Endothelial cell of umbilical vein (primary cell): ENCODE data around the gene GPR148. TPM values are rescaled to one million over a fixed set of nuclear protein-coding genes. Genes with fewer than 3 reads are reported as not detected.

ENCODE experiments used
- BruUV-seq: library from RNA; stranded (reverse); fragments of 400-500 nt; replicated peaks from 2 replicates; lab custom pipeline; 2021; lab: Mats Ljungman, UMichigan
- CTCF ChIA-PET: fragments of 300-600, 350-600 bp; sonication (Branson Sonifier 250); formaldehyde crosslinking; loops from one replicate; lab custom pipeline; 2021; ENCODE audit warnings: antibody characterized with exemption, inconsistent platforms; lab: Charles Lee
- POLR2A ChIA-PET: fragments of 300-600, 350-600 bp; sonication (Branson Sonifier 250); formaldehyde crosslinking; loops from one replicate; lab custom pipeline; 2021; ENCODE audit warnings: antibody characterized with exemption, inconsistent platforms; lab: Charles Lee
- DNase-seq: peaks from one replicate; pipeline ENCODE4 v3.0.0-alpha.2; 2011; ENCODE audit warnings: low read depth, low spot score
- FAIRE-seq: peaks from 2 replicates; lab custom pipeline; 2011; peaks lifted over from hg19 to GRCh38; lab: Jason Lieb, UNC
- H2AFZ ChIP-seq: 2 replicates; pipeline ENCODE4 v1.6.0; 2012; ENCODE audit warnings: low read depth, low read length, control low read depth, inconsistent platforms
- H3K27ac ChIP-seq: 2 replicates; pipeline ENCODE4 v1.5.1; 2011; ENCODE audit warnings: low read depth, mild to moderate bottlenecking, control low read depth, low read length, moderate library complexity; ENCODE audit not compliant: insufficient read depth
- H3K27me3 ChIP-seq, 2 experiments: 2 replicates each; pipeline versions ENCODE4 v1.6.0 to v1.6.1; 2011; ENCODE audit warnings: low read length in 2 of 2, mixed read lengths in 1 of 2; ENCODE audit not compliant: control insufficient read depth in 2 of 2, insufficient read depth in 2 of 2
- H3K36me3 ChIP-seq, 2 experiments: 2 replicates in 1 of 2; 3 replicates in 1 of 2; pipeline ENCODE4 v1.5.1; 2011; ENCODE audit warnings: low read length in 2 of 2, mild to moderate bottlenecking in 1 of 2, moderate library complexity in 1 of 2; ENCODE audit not compliant: control insufficient read depth in 2 of 2, insufficient read depth in 2 of 2; ENCODE audit errors: extremely low read depth in 1 of 2
- H3K4me1 ChIP-seq: 3 replicates; pipeline ENCODE4 v1.5.1; 2011; ENCODE audit warnings: mild to moderate bottlenecking, low read length; ENCODE audit not compliant: control insufficient read depth, insufficient read depth; ENCODE audit errors: extremely low read depth
- H3K4me2 ChIP-seq: 2 replicates; pipeline ENCODE4 v1.6.1; 2011; ENCODE audit warnings: low read length, control low read depth, mixed read lengths; ENCODE audit not compliant: insufficient read depth
- H3K4me3 ChIP-seq, 3 experiments: fragments of 200-600 bp in 1 of 3; sonication (generic), shearing (Covaris generic) in 1 of 3; replicated peaks in 1 of 3; 2 replicates each; pipeline ENCODE4 v1.5.1; 2011 to 2016; ENCODE audit warnings: control low read depth in 3 of 3, low read length in 3 of 3, mild to moderate bottlenecking in 2 of 3, inconsistent platforms in 1 of 3, low read depth in 1 of 3, moderate library complexity in 1 of 3; ENCODE audit not compliant: insufficient read depth in 1 of 3
- H3K79me2 ChIP-seq: 2 replicates; pipeline ENCODE4 v1.6.0; 2012; ENCODE audit warnings: low read length, inconsistent platforms; ENCODE audit not compliant: control insufficient read depth, insufficient read depth
- H3K9ac ChIP-seq: replicated peaks from 2 replicates; pipeline ENCODE3; 2011; ENCODE audit warnings: low read length, control low read depth; ENCODE audit not compliant: insufficient read depth; ENCODE audit errors: extremely low read depth
- H3K9me1 ChIP-seq: replicated peaks from 3 replicates; pipeline ENCODE4 v1.6.0; 2011; ENCODE audit warnings: mild to moderate bottlenecking, low read length; ENCODE audit not compliant: control insufficient read depth, insufficient read depth; ENCODE audit errors: extremely low read depth
- H3K9me3 ChIP-seq: replicated peaks from 2 replicates; pipeline ENCODE4 v1.5.1; 2012; ENCODE audit warnings: low read length, inconsistent platforms; ENCODE audit not compliant: control insufficient read depth, insufficient read depth
- H4K20me1 ChIP-seq: replicated peaks from 2 replicates; pipeline ENCODE3; 2011; ENCODE audit warnings: mild to moderate bottlenecking, low read length; ENCODE audit not compliant: control insufficient read depth, insufficient read depth; ENCODE audit errors: extremely low read depth
- CTCF ChIP-seq, 2 donors: IDR thresholded peaks; 1 replicate in 1 of 2; 2 replicates in 1 of 2; pipeline ENCODE4 v1.5.1; 2011; ENCODE audit warnings: low read length in 2 of 2, mild to moderate bottlenecking in 2 of 2, moderate library complexity in 2 of 2, control low read depth in 1 of 2, inconsistent platforms in 1 of 2, low read depth in 1 of 2; ENCODE audit not compliant: insufficient read depth in 1 of 2; ENCODE audit errors: extremely low read depth in 1 of 2
- EZH2 ChIP-seq: IDR thresholded peaks from 2 replicates; pipeline ENCODE4 v1.6.1; 2012; ENCODE audit warnings: borderline replicate concordance, low read depth, mild to moderate bottlenecking, moderate library complexity, low read length, inconsistent platforms; ENCODE audit not compliant: severe bottlenecking
- FOS ChIP-seq: IDR thresholded peaks from 2 replicates; pipeline ENCODE4 v1.6.1; 2011; ENCODE audit warnings: mild to moderate bottlenecking, low read length, moderate library complexity, borderline replicate concordance; ENCODE audit not compliant: insufficient read depth
- GATA2 ChIP-seq: IDR thresholded peaks from 2 replicates; pipeline ENCODE4 v1.7.0; 2011; ENCODE audit warnings: low read depth, mild to moderate bottlenecking, moderate library complexity, mixed read lengths, low read length; ENCODE audit not compliant: insufficient read length, insufficient read depth
- JUN ChIP-seq: IDR thresholded peaks from 2 replicates; pipeline ENCODE4 v1.6.1; 2011; ENCODE audit warnings: borderline replicate concordance, low read depth; ENCODE audit not compliant: insufficient read length, insufficient read depth
- MAX ChIP-seq: IDR thresholded peaks from 2 replicates; pipeline ENCODE4 v1.6.1; 2011; ENCODE audit not compliant: insufficient read depth, insufficient read length
- MYC ChIP-seq: IDR thresholded peaks from one replicate; pipeline ENCODE4 v1.6.1; 2011; ENCODE audit warnings: mild to moderate bottlenecking, low read depth, low read length
- POLR2A ChIP-seq: IDR thresholded peaks from 2 replicates; pipeline ENCODE4 v1.6.1; 2012; ENCODE audit warnings: low read depth, mild to moderate bottlenecking, control low read depth, low read length
- POLR2AphosphoS5 ChIP-seq: IDR thresholded peaks from 2 replicates; pipeline ENCODE4 v1.6.1; 2012; ENCODE audit warnings: low read depth, mild to moderate bottlenecking, control low read depth, low read length, moderate library complexity; ENCODE audit not compliant: insufficient read depth
- dilution Hi-C: fragments of 300-500 bp; cut with MboI; formaldehyde crosslinking; loops from one replicate; pipeline ENCODE4 v1.15.0; 2019; ENCODE audit warnings: low sequenced_read_pairs; ENCODE audit not compliant: extremely low pct_ligation_motif_present
- intact Hi-C: fragments of 100-400 bp; cut with micrococcal nuclease; formaldehyde crosslinking; loops from one replicate; pipeline ENCODE4 v1.10.0; 2022
- polyA plus RNA-seq, 4 experiments: library from polyadenylated mRNA; depleted of rRNA in 3 of 4; stranded (reverse) in 3 of 4; unstranded in 1 of 4; fragments of >200 nt; gene quantifications; 2 replicates each; pipeline versions ENCODE4 v1.2.1 to v1.2.3, GENCODE V29; 2011 to 2012; ENCODE audit warnings: missing spikeins in 1 of 4
- total RNA-seq: library from RNA; stranded (reverse); gene quantifications from 2 replicates; pipeline ENCODE4 v1.2.3, GENCODE V29; 2021

The GPR148 gene
- total and polyA plus RNA-seq, 2 donors (not counting 3 experiments of a cell fraction or from before 2014, with no cell fraction given), result not detected

- no peak overlapping the region for H3K27ac ChIP-seq
- H3K9me3 ChIP-seq, result no peaks in the 10 kb centered on the region
- ChIA-PET CTCF (no interaction called here), POLR2A (no interaction called here)
- H3K4me1 ChIP-seq, result no peaks in the 10 kb centered on the region
- no peaks in the 10 kb centered on the region for H3K36me3 ChIP-seq
- H3K27me3 ChIP-seq, result no peaks in the 10 kb centered on the region
- TF ChIP-seq MAX (no peak), CTCF (IDR thresholded peaks at IDR 0.05; ENCODE audit: extremely low read depth in 1 of 2, insufficient read depth in 1 of 2, low read depth in 1 of 2, low read length in 2 of 2) (no peak), JUN (no peak), GATA2 (no peak), FOS (no peak), POLR2AphosphoS5 (no peak), POLR2A (no peak), EZH2 (no peak), MYC (no peak)
- H3K9me1 ChIP-seq, result no peaks in the 10 kb centered on the region
- BruUV-seq, result no TSS peak
- no peak overlapping the region for H3K4me3 ChIP-seq
- DNase-seq (no peak), FAIRE-seq (no peak)
- H4K20me1 ChIP-seq, result no peaks in the 10 kb centered on the region
- no peak overlapping the region for H2AFZ ChIP-seq
- no peaks in the 10 kb centered on the region for H3K79me2 ChIP-seq
- H3K9ac ChIP-seq, result no peak overlapping the region
- H3K4me2 ChIP-seq, result no peak overlapping the region
- intact Hi-C loops, result no loop called here
- dilution Hi-C loops, result no loop called here
Measured at GRCh38 chr2:130778781-130779180, 49.9 kb downstream of the GPR148 start.

Other genes starting within 250 kb of the GPR148 start
- 0.13 and 0.16 TPM in 2 replicates for gene POTEI, start 219.7 kb upstream of the GPR148 start, total RNA-seq
- 0.10 TPM in 2 replicates for gene POTEI, start 219.7 kb upstream of the GPR148 start, polyA plus RNA-seq
- not detected in 2 replicates for gene CFC1B, start 207.8 kb upstream of the GPR148 start, total RNA-seq
- gene CFC1B, start 207.8 kb upstream of the GPR148 start, polyA plus RNA-seq, result not detected in 2 replicates
- gene CFC1, start 129.5 kb upstream of the GPR148 start, total RNA-seq, result not detected in 2 replicates
- not detected in 2 replicates for gene CFC1, start 129.5 kb upstream of the GPR148 start, polyA plus RNA-seq
- gene POTEJ, start 117.6 kb upstream of the GPR148 start, total RNA-seq, result 0.24 TPM in 1 of 2 replicates, not detected in the other
- gene POTEJ, start 117.6 kb upstream of the GPR148 start, polyA plus RNA-seq, result 0.03 TPM in 2 replicates
- not detected in 2 replicates for gene AMER3, start 26.5 kb downstream of the GPR148 start, total RNA-seq
- gene AMER3, start 26.5 kb downstream of the GPR148 start, polyA plus RNA-seq, result not detected in 2 replicates
- not detected in 2 replicates for gene ARHGEF4, start 107.8 kb downstream of the GPR148 start, total RNA-seq
- 0.03 TPM in 1 of 2 replicates, not detected in the other for gene ARHGEF4, start 107.8 kb downstream of the GPR148 start, polyA plus RNA-seq